HG02973 (cell line): Measurements from ENCODE around the gene C7orf33.

Experiments used
- ATAC-seq: cut with Tn5 transposase; IDR thresholded peaks from one replicate; pipeline ENCODE4 v1.9.1; 2021; ENCODE audit warnings: moderate library complexity; ENCODE audit not compliant: unreplicated experiment

The C7orf33 gene

GRCh38 chr7:148624735-148625134, 34.2 kb downstream of the C7orf33 start:
- no peak for ATAC-seq

GRCh38 chr7:148625342-148625741, 34.8 kb downstream of the C7orf33 start:
- ATAC-seq = no peak

GRCh38 chr7:148626828-148627227, 36.3 kb downstream of the C7orf33 start:
- ATAC-seq = no peak

GRCh38 chr7:148628011-148628410, 37.4 kb downstream of the C7orf33 start:
- no peak for ATAC-seq

- ATAC-seq = no peak
Measured at GRCh38 chr7:148630078-148630477, 39.5 kb downstream of the C7orf33 start.

- no peak for ATAC-seq
Measured at GRCh38 chr7:148633761-148634160, 43.2 kb downstream of the C7orf33 start.

- ATAC-seq = no peak
Measured at GRCh38 chr7:148637094-148637493, 46.5 kb downstream of the C7orf33 start.

- no peak for ATAC-seq
Measured at GRCh38 chr7:148645898-148646297, 55.3 kb downstream of the C7orf33 start.

- no peak for ATAC-seq
Measured at GRCh38 chr7:148650232-148650858, 59.8 kb downstream of the C7orf33 start.

GRCh38 chr7:148652773-148653172, 62.2 kb downstream of the C7orf33 start:
- ATAC-seq = no peak

GRCh38 chr7:148657929-148658328, 67.4 kb downstream of the C7orf33 start:
- ATAC-seq = no peak

GRCh38 chr7:148661471-148661870, 70.9 kb downstream of the C7orf33 start:
- ATAC-seq = no peak

GRCh38 chr7:148662646-148663045, 72.1 kb downstream of the C7orf33 start:
- ATAC-seq = no peak

- no peak for ATAC-seq
Measured at GRCh38 chr7:148664324-148664723, 73.8 kb downstream of the C7orf33 start.

- no peak for ATAC-seq
Measured at GRCh38 chr7:148665221-148665620, 74.7 kb downstream of the C7orf33 start.
